Keratinocyte (primary cell): ENCODE results near the gene MAP1LC3B2.

Experiments
- EZH2 ChIP-seq: IDR thresholded peaks from one replicate; pipeline ENCODE4 v1.6.1; 2012; ENCODE audit warnings: inconsistent platforms, mild to moderate bottlenecking, low read length, moderate library complexity
- TF ChIP-seq, protein P1 (sequence below), 3 experiments: IDR thresholded peaks in 1 of 3; conservative IDR thresholded peaks in 1 of 3; optimal IDR thresholded peaks in 1 of 3; 2 replicates in 2 of 3; 3 replicates in 1 of 3; pipeline versions ENCODE3 to v1.5.1; 2011; ENCODE audit warnings: low read length in 3 of 3, mild to moderate bottlenecking in 3 of 3, moderate library complexity in 2 of 3, control low read depth in 1 of 3, inconsistent platforms in 1 of 3; ENCODE audit not compliant: insufficient read depth in 2 of 3; ENCODE audit errors: extremely low read depth in 1 of 3

DNA sequence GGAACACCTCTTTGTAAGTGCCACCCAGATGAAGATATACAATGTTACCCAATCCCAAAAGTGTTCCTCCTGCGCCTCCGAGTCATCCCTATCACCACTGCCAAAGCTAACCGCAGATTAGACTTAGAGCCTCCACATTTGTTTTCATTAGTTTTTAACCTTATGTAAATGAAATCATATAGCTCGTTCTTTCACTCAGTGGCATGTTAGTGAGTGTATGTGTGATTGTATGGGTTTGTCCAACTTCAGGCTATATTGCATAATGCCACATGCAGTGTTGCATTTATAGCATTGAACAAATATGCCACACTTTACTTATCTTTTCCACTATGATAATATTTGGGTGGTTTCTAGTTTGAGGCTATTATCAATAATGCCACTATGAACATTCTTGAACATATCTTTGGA lies 18.0 kb downstream of the MAP1LC3B2 start:
- TF ChIP-seq, protein P1, sequence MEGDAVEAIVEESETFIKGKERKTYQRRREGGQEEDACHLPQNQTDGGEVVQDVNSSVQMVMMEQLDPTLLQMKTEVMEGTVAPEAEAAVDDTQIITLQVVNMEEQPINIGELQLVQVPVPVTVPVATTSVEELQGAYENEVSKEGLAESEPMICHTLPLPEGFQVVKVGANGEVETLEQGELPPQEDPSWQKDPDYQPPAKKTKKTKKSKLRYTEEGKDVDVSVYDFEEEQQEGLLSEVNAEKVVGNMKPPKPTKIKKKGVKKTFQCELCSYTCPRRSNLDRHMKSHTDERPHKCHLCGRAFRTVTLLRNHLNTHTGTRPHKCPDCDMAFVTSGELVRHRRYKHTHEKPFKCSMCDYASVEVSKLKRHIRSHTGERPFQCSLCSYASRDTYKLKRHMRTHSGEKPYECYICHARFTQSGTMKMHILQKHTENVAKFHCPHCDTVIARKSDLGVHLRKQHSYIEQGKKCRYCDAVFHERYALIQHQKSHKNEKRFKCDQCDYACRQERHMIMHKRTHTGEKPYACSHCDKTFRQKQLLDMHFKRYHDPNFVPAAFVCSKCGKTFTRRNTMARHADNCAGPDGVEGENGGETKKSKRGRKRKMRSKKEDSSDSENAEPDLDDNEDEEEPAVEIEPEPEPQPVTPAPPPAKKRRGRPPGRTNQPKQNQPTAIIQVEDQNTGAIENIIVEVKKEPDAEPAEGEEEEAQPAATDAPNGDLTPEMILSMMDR (optimal IDR thresholded peaks at IDR 0.05 in 1 of 3, IDR thresholded peaks at IDR 0.05 in 1 of 3, conservative IDR thresholded peaks at IDR 0.05 in 1 of 3; ENCODE audit: extremely low read depth in 1 of 3, insufficient read depth in 2 of 3, low read length in 3 of 3) = no peak
- no peak for TF ChIP-seq EZH2
